Coronary artery (tissue), 2 donors: ENCODE results near the gene MED26.
A peak's percentile ranks its signal among the peaks of the same experiment; 100 is the strongest.
"Not testable (repeated sequence)": the region's sequence is repeated elsewhere in the genome, so short reads cannot be mapped to it uniquely, and the experiment has no call there.

Experiments used
- DNase-seq: peaks from one replicate; pipeline ENCODE4 v3.0.0-alpha.2; 2017; ENCODE audit warnings: low spot score
- H3K27ac ChIP-seq, 2 donors: fragments of 200-600 bp; sonication (generic); one replicate each; pipeline ENCODE4 v1.5.1; 2016 to 2019
- H3K4me3 ChIP-seq: fragments of 200-600 bp; sonication (generic); 2 replicates; pipeline ENCODE4 v1.5.1; 2016; ENCODE audit warnings: mild to moderate bottlenecking, moderate library complexity
- TF ChIP-seq, protein P1 (sequence below): fragments of 200-600 bp; sonication (generic); IDR thresholded peaks from one replicate; pipeline ENCODE4 v1.5.1; 2019; ENCODE audit warnings: antibody characterized with exemption

MED26 gene, protein sequence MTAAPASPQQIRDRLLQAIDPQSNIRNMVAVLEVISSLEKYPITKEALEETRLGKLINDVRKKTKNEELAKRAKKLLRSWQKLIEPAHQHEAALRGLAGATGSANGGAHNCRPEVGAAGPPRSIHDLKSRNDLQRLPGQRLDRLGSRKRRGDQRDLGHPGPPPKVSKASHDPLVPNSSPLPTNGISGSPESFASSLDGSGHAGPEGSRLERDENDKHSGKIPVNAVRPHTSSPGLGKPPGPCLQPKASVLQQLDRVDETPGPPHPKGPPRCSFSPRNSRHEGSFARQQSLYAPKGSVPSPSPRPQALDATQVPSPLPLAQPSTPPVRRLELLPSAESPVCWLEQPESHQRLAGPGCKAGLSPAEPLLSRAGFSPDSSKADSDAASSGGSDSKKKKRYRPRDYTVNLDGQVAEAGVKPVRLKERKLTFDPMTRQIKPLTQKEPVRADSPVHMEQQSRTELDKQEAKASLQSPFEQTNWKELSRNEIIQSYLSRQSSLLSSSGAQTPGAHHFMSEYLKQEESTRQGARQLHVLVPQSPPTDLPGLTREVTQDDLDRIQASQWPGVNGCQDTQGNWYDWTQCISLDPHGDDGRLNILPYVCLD

DNA sequence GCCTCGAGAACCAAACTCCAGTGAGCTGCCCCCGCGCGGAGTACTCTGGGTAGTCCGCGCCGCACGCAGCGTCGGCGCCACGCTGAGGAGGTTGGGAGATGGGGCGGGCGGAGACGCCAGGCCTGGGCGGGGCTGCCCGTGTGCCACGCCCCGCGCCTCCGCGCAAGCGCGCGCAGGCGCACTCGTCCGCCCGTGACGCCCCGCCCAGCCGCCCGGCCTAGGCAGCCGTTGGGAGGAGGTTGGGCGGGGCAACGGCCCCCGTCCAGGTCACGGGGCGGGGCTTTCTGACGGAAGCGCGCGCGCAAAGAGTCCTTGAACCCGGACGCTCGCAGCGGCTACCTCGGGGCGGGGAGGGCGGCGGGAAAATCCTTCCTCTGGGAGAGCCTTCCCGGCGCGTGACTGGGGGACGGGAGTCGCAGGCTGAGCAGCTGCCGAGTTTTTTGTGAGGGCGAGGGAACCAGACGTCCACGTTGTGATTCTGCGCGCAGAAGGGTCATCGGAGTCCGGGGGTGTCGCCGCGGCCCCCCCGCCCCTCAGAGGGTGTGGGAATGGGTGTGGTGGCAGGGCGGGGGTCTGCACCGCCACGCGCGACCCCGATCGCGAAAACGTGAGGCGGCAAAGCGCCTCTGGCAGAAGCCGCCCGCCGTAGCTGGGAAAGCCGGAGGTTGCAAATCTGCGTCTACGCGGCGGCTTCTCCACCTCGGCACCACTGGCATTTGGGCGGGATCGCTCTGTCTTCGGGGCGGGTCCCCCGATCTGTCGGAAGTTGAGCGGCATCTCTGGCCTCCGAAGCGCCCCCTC lies at the start of gene MED26:
Gene MED26, minus strand, starts transcription at position 22 of the 801 bp plus-strand sequence. CDS start 261 bp downstream, outside the sequence.
- DNase-seq, result peak; percentile 96
- peak within 1 kb of the TSS; percentile 96 for H3K4me3 ChIP-seq
- TF ChIP-seq, protein P1, sequence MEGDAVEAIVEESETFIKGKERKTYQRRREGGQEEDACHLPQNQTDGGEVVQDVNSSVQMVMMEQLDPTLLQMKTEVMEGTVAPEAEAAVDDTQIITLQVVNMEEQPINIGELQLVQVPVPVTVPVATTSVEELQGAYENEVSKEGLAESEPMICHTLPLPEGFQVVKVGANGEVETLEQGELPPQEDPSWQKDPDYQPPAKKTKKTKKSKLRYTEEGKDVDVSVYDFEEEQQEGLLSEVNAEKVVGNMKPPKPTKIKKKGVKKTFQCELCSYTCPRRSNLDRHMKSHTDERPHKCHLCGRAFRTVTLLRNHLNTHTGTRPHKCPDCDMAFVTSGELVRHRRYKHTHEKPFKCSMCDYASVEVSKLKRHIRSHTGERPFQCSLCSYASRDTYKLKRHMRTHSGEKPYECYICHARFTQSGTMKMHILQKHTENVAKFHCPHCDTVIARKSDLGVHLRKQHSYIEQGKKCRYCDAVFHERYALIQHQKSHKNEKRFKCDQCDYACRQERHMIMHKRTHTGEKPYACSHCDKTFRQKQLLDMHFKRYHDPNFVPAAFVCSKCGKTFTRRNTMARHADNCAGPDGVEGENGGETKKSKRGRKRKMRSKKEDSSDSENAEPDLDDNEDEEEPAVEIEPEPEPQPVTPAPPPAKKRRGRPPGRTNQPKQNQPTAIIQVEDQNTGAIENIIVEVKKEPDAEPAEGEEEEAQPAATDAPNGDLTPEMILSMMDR, result no peak
- H3K27ac ChIP-seq, result peak within 1 kb of the TSS; percentile 90 to 93

DNA sequence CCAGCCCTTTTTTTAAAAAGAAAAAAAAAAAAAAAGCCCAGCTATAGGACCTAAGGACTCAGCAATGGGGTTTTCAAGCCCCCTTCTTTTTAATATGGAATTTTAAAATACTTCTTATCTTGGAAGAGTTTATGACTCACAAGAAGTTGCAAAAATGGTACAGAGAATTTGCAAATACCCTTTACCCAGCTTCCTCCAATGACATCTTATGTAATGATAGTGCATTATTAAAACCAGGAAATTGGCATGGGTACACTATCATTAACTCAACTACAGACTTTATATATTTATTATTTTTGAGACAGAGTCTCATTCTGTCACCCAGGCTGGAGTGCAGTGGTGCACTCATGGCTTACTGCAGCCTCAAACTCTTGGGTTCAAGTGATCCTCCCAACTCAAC lies 49.1 kb upstream of the MED26 start:
- no peak for DNase-seq
- TF ChIP-seq, protein P1, result no peak
- no peak overlapping the region for H3K4me3 ChIP-seq
- H3K27ac ChIP-seq, result no peak overlapping the region

DNA sequence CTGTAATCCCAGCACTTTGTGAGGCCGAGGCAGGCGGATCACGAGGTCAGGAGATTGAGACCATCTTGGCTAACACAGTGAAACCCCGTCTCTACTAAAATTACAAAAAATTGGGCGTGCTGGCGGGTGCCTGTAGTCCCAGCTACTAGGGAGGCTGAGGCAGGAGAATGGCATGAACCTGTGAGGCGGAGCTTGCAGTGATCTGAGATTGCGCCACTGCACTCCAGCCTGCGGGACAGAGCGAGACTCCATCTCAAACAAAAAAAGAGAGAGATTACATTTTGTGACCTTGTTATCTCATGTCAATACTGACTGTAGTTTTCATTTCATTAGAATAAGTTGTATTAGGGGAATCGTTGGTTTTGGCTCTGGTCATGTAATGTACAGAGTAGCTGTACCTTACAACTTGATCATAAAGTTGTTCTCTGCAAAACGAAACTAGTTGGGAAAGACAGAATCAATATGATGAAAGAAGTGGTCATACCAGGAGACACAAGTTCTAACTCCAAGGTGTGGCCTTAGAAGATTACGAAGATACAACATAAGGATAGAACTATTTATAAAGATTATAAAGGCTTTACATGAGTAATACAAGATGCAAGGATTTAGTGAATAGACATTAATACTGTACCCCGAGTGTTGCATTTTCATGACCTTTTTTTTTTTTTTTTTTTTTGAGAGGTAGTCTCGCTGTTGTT lies 48.2 kb upstream of the MED26 start:
- Histone ChIP-seq H3K4me3 (no peak overlapping the region), H3K27ac (no peak overlapping the region)
- DNase-seq, result no peak
- TF ChIP-seq, protein P1, result no peak

DNA sequence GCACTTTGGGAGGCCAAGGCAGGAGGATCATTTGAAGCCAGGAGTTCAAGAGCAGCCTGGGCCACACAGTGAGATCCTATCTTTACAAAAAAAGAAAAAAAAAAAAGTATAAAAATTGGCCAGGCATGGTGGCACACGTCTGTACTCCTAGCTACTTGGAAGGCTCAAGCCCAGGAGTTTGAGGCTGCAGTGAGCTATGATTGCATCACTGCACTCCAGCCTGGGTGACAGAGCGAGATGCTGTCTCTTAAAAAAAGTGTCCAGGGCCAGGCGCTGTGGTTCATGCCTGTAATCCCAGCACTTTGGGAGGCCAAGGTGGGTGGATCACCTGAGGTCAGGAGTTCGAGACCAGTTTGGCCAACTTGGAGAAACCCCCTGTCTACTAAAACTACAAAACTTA lies 45.8 kb upstream of the MED26 start:
- not testable (repeated sequence) for DNase-seq, H3K4me3 ChIP-seq, H3K27ac ChIP-seq

DNA sequence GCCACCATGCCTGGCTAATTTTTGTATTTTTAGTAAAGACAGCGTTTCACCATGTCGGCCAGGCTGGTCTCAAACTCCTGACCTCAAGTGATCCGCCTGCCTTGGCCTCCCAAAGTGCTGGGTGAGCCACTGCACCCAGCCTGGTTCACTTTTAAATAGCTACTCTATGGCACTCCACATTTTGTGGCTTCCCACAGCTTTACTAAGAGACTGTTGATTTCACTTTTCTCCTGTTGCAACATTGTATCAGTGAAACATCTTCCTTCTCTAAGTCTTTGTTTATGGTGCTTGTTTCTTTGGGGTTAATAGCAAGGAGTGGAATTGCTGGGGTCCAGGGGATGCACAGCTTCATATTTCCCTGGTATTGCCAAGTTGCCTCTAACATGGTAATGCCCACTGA lies 45.2 kb upstream of the MED26 start:
- H3K27ac ChIP-seq, result no peak overlapping the region
- TF ChIP-seq, protein P1, result no peak

DNA sequence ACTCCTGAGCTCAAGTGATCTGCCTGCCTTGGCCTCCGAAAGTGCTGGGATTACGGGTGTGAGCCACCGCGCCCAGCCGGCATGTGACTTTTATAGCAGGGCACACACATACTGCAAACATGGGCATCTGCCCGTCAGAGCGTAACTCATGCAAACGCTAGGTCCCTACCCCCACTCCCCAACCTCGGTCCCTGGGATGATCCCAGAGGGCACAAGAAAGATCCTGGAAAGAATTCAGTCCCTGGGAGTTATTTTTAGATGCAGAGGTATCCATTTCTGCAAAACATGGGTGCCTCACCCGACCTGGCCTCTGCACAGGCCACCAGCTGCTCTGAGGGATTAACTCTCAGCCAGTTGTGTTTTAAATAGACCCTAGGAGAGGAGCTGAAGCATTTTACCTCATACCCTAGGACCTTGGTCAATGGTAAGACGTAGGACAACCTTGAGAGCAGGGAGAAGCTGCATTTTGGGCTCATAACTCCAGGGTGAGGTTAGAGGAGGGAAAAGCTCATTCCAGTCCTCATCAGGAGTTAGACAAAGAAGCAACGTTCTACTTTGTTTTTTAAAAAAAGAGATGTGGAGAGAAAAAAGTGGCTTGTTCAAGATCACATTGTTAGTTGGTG lies 43.8 kb upstream of the MED26 start:
- TF ChIP-seq, protein P1, result no peak
- DNase-seq, result no peak
- Histone ChIP-seq H3K27ac (no peak overlapping the region), H3K4me3 (no peak overlapping the region)

More for the DNA sequence above, 45.2 kb upstream of the MED26 start:
- no peak overlapping the region for H3K4me3 ChIP-seq
- no peak for DNase-seq
